NOMO-1 treated with dmso at 0.1 percent for 144 hours (cell line): Measurements from ENCODE around the gene GPATCH1.
A peak's percentile ranks its signal among the peaks of the same experiment; 100 is the strongest.
"Not testable (repeated sequence)": the region's sequence is repeated elsewhere in the genome, so short reads cannot be mapped to it uniquely, and the experiment has no call there.

Experiments used
- DNase-seq: peaks from one replicate; lab custom pipeline; 2025; ENCODE audit not compliant: unreplicated experiment; lab: John Stamatoyannopoulos, UW

The GPATCH1 gene

DNA sequence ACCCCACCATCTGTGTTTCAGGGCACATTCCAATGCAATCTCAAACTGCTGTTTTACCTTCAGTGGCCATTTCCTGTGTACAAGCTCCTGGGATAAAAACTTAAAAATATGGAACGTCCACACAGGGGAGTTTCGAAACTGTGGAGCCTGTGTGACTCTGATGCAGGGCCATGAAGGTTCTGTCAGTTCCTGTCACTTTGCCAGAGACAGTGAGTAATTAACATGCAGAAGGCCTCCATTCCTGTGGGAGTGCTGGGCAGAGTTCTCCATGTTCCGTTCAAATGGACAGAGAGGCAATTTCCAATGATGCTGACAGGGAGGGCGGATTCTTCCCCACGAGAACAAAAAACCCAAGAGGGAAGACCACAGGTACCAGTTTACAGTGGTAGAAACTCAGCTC is 75.4 kb downstream of the GPATCH1 start:
- no peak for DNase-seq

DNA sequence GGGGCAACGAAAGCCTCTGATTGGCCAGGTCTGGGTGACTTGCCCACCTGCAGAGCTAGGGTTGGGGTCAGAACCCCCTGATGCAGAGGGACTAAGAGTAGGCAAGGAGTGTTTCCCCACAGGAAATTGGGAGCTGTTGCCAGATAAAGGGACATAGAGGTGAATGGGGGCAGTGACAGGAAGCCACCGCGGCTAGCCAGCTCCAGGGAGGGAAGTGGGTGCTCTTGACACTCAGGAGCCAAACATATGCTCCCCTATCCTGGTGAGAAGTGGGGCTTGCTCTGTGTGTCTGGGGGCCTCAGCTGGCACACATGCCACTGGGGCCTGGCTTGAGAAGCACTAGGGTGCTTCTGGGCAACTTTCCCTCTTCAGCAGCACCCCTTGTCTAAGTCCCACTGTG is 76.9 kb downstream of the GPATCH1 start:
- no peak for DNase-seq

DNA sequence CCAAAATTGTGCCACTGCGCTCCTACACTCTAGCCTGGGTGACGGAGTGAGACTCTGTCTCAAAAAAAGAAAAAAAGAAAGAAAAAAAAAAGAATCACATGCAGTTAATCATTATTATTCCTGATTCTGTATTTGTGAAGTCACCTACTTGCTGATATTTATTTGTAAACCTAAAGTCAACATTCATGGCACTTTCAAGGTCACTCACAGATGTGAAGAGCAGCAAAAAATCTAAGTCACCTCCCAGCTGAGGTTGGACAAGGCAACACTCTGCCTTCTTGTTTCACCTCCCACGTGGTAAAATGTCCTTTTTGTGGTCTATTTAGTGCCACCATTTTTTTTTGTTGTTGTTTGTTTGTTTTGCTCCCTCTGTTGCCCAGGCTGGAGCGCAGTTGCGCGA is 77.4 kb downstream of the GPATCH1 start:
- no peak for DNase-seq

DNA sequence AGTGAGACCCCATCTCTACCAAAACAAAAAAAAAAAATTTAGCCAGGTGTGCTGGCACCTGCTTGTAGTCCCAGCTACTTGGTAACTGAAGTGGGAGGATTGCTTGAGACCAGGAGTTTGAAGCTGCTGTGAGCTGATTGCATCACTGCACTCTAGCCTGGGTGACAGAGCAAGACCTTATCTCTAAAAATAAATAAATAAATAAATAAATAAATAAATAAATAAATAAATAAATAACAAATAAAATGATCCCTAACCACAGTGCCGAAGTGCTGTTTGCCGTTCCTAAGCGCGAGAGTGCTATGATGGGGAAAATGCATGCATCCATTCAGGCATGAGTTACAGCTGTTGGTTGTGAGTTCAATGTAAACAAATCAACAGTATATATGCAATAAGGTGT is 78.2 kb downstream of the GPATCH1 start:
- DNase-seq: no peak

DNA sequence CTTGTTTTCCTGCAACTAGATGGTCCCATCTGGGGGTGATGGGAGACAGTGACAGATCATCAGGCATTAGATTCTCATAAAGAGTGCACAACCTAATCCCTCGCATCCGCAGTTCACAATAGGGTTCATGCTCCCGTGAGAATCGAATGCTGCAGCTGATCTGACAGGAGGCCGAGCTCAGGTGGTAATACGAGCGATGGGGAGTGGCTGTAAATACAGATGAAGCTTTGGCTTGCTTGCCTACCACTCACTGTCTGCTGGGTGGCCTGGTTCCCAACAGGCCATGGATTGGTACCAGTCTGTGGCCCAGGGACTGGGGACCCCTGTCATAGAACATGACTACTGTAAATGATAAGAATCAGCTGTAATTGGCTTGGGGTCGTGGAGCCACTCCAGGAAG is 78.9 kb downstream of the GPATCH1 start:
- DNase-seq: no peak

DNA sequence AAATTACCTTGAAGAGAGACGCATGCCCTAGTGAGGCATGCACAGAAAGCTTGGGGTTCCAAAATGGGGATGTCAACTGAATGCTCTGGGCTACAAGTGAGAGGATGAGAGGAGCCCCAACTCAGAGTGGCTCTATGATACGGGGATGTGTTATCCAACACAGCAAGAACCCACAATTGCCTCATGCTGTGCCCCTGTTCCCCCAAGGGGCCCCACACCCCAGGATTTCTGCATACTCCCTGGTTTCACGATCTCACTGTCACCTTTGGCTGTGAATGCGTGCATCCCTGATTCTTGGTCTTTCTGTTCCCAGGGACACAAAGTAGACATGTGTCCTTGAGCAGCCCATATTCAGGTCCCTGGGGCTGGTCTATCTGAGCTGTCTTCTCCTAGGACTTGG is 80.2 kb downstream of the GPATCH1 start:
- DNase-seq: no peak

DNA sequence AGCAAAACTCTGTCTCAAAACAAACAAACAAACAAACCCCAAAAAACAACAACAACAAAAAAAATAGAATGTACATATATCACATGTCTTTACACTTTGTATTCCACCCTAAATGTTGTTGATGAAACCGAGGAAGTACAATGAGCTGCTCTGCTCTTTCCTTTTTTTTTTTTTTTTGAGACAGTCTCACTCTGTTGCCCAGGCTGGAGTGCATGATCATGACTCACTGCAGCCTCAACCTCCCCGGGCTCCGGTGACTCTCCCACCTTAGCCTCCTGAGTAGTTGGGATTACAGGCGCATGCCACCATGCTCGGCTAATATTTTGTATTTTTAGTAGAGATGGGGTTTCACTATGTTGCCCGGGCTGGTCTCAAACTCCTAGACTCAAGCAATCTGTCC is 82.5 kb downstream of the GPATCH1 start:
- no peak for DNase-seq

DNA sequence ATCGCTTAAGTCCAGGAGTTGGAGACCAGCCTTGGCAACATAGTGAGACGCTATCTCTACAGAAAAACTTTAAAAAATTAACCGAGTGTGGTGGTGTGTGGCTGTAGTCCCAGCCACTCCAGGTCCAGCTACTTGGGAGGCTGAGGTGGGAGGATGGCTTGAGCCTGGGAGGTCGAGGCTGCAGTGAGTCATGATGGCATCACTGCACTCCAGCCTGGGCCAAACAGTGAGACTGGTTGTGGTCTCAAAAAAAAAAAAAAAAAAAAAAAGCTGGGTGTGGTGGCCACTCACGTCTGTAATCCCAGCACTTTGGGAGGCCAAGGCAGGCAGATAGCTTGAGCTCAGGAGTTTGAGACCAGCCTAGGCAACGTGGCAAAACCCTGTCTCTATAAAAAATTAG is 85.1 kb downstream of the GPATCH1 start:
- not testable (repeated sequence) for DNase-seq

DNA sequence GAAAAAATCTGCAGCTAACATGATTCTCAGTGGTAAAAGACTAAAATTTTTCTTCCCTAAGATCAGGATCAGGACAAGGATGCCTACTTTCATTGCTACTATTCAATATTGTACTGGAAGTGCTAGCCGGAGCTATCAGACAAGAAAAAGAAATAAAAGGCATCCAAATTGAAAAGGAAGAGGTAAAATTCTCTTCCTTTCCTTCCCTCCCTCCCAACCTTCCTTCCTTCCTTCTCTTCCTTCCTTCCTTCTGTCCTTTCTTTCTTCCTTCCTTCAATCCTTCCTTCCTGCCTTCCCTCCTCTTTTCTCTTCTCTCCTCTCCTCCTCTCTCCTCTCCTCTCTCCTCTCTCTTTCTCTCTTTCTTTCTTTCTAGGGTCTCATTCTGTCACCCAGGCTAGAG is 86.5 kb downstream of the GPATCH1 start:
- DNase-seq: no peak

DNA sequence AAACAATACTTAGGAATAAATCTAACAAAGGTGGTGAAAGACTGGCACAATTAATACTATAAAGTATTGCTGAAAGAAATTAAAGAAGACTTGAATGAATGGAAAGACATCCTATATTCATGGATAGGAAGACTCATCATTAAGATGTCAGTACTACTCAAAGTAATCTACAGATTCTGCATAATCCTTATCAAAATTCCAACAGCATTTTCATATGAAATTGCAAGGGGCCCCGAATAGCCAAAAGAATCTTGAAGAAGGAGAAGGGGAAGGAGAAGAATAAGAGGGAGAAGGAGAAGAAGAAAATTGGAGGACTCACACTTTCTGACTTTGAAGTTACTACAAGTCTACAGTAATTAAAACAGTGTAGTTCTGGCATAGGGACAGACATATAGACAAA is 87.5 kb downstream of the GPATCH1 start:
- no peak for DNase-seq

DNA sequence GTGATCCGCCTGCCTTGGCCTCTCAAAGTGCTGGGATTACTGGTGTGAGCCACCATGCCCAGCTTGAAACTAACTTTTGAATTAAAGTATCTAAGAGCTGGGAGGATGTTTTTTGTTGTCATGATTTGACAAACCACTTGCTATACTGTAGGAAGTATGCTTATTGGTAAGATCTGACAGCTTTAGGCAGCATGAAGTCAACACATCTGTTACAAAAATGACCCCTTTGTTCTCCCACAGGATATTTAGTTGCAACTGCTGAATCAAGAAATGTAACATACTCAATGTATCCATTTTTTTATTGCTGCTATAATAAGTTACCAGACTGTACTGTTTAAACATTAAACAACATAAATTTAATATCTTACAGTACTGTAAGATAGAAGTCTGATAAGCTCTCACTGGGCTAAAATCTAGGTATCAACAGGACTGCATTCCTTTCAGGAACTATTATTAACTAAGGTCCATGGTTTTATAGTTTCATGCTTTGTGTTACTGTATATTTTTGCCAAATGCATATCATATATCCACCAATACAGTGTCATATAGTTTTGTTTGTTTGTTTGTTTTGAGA is 90.3 kb downstream of the GPATCH1 start:
- DNase-seq: no peak

DNA sequence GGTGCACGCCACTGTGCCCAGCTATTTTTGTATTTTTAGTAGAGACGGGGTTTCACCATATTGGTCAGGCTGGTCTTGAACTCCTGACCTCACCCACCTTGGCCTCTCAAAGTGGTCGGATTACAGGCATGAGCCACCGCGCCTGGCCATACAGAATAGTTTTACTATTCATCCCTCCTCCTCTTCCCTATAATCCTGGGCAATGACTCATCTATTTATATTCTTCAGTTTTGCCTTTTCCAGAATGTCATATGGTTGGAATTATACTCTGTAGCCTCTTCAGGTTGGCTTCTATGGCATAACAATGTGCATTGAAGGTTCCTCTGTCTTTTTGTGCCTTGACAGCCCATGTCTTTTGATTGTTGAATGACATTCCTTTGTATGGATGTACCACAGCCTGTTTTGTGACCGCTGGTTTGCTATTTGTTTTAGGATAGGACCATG is 91.0 kb downstream of the GPATCH1 start:
- no peak for DNase-seq

DNA sequence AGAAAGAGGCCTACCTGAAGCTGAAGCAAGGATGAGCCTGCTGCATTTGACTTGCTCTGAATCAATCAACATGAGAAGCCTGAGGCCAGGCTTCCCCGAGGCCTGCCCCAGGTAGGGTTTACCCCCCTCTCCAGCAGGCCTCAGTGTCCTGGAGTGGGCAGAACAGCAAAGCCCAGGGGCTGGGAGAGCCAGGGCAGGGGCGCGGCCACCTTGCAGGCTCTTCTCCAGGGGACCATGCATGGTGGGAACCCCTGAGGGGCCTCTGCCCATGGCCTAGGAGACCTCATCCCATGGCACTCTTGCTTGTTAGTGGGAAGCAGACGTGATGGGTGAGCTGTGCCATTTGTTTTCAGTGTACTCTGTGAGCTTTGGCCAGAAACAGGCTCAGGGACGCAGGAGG is 93.2 kb downstream of the GPATCH1 start:
- no peak for DNase-seq

DNA sequence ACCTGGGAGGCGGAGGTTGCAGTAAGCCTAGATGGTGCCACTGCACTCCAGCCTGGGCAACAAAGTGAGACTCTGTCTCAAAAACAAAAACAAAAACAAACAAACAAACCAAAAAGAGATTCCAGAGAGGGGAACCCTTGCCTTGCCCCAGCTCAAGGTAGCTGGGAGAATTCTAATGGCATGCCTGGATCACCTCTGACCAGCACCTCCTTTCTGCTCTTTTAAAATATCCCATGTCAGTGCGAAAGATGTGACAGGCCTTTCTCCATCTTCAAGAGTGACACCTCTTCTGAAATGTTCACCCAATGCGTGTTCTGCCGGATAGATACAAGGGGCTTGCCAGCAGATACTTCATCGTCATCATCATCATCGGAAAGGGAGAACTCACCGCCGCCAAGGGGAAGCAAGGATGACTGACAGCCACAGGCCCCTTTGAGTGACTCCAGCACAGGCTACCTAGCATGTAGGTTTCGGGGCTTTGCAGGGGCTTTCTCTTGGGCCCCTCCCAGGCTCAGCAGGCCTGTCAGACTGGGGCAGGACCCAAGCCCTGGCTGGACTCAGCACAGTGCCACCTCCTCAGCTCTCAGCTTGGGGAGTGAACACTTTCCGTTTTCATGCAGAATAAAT is 94.3 kb downstream of the GPATCH1 start:
- DNase-seq: no peak

DNA sequence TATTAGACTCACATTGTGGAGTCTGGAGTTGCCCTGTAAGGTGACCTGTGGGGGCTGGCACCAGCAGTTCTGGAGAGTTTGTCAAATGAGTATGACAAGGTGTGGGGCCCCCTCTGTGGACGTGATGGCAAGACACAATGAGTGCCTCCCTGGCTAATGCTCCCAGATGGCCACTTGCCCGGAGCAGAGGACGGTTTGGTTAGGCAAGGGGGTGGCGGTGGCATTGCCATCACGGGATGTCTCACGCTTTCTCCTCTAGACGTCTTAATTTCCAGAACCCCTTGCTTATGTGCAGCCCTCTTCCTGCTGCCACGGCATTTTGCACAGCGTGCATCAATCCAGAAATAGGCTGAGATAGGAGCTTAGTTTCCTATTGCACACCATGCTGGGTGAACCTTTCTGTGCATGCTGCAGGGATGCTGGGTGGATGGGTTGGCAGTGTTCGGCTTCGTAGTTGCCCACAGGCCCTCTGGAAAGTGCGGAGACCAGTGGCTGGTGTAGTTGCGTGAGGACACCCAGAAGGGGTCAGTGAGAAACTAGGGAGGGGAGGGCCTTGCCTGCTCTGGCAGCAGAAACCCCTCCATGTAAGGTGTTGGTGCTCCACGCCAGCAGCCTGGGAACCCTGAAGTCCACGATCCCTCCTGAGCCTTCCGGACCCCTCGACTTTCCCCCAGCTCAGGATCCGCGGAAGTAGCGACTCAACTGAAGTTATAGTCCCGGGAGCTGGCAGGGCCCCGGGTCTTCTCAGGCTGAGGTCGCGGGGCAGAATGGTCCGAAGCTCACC is 95.1 kb downstream of the GPATCH1 start:
- no peak for DNase-seq

DNA sequence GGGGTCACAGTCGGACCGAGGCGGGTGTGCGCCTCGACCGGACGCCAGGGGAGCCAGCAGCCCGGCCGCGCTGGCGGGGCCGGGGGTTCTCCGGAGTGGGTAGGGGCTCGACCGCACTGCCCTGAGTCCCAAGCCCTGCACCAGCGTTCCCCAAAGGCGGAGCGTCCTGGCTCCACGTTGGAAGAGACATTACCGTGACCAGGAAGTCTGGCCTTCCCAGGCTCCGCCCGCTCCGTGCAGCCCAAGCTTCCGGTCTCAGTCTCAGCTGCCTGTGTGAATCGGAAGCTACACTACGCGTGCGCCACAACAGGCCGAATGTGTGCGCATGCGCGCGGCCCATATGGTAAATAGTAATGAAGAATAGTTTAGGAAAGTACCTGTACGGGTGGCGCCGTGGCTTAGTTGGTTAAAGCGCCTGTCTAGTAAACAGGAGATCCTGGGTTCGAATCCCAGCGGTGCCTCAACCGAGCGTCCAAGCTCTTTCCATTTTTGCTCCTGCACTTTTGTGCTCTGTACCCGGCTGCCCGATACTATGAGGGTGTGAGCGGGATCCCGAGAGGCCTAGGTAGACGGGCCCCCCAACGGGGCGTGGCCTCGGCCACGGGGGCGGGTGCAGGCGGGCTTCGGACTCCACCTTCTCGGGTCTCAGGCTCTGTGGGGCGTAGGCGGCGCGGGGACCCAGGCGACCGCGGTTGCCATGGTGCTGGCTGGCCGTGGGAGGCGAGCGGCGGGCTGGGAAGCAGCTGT is 95.9 kb downstream of the GPATCH1 start:
- DNase-seq: peak; percentile 98

DNA sequence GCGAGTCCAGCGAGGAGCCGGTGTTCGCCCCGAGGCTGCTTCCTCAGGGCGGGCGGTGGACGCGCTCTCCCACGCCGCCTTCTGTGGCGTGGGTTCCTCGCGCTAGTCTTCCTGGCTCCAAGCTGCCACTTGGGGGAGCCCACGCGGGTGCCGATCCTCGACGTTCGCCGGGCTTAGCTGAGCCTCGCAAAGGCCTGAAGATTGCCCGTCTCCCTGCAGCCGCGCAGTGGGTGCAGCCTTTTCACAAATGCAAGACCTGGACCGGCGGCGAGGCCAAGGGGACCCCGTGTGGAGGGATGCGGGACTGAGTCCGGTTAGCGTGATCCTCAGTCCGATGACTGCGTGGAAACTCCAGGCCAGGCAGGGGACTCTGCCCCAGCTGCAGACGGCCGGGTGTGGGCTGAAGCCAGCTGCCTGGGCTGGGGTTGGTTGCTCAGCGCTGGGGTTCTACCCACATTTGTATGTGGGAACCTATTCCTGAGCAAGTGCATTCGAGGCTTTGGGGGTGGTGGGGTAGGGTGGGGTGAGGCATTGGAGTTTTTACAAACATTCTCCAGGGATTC is 96.5 kb downstream of the GPATCH1 start:
- DNase-seq: no peak
